Suprapubic skin (tissue), 3 donors: ENCODE measurements around the gene ZNF664.

Experiments used
- EP300 ChIP-seq: sonication (generic); formaldehyde crosslinking; IDR thresholded peaks from one replicate; pipeline ENCODE4 v1.6.1; 2017; ENCODE audit warnings: antibody characterized with exemption
- TF ChIP-seq, protein P1 (sequence below), 2 donors: fragments of 200-600 bp in 1 of 2; fragments of 450-650 bp in 1 of 2; sonication (generic) in 1 of 2; IDR thresholded peaks; one replicate each; pipeline ENCODE4 v1.5.1; 2016 to 2019; ENCODE audit warnings: antibody characterized with exemption in 2 of 2, mild to moderate bottlenecking in 1 of 2, moderate library complexity in 1 of 2

GRCh38 chr12:123997908-123998307 is 24.9 kb downstream of the ZNF664 start:
- TF ChIP-seq, protein P1, sequence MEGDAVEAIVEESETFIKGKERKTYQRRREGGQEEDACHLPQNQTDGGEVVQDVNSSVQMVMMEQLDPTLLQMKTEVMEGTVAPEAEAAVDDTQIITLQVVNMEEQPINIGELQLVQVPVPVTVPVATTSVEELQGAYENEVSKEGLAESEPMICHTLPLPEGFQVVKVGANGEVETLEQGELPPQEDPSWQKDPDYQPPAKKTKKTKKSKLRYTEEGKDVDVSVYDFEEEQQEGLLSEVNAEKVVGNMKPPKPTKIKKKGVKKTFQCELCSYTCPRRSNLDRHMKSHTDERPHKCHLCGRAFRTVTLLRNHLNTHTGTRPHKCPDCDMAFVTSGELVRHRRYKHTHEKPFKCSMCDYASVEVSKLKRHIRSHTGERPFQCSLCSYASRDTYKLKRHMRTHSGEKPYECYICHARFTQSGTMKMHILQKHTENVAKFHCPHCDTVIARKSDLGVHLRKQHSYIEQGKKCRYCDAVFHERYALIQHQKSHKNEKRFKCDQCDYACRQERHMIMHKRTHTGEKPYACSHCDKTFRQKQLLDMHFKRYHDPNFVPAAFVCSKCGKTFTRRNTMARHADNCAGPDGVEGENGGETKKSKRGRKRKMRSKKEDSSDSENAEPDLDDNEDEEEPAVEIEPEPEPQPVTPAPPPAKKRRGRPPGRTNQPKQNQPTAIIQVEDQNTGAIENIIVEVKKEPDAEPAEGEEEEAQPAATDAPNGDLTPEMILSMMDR (IDR thresholded peaks at IDR 0.05), result no peak
- TF ChIP-seq EP300, result no peak
